SK-N-SH treated with all-trans-retinoic acid at 6 μM for 48 hours (cell line): ENCODE results near the gene B4GAT1.

Experiments used
- ARNTL ChIP-seq: fragments of 450-650 bp; formaldehyde crosslinking; IDR thresholded peaks from 2 replicates; pipeline ENCODE4 v1.5.0; 2020; ENCODE audit warnings: low read depth, mild to moderate bottlenecking, moderate library complexity, borderline replicate concordance
- ESRRG ChIP-seq: fragments of 250-450 bp; sonication (Bioruptor Pico); IDR thresholded peaks from 2 replicates; pipeline ENCODE4 v1.6.1; 2021; ENCODE audit warnings: mild to moderate bottlenecking
- PATZ1 ChIP-seq: fragments of 250-450 bp; sonication (Bioruptor Pico); IDR thresholded peaks from 2 replicates; pipeline ENCODE4 v1.8.0; 2020; ENCODE audit warnings: mild to moderate bottlenecking, moderate library complexity, borderline replicate concordance
- POU6F1 ChIP-seq: fragments of 250-450 bp; sonication (Bioruptor Pico); IDR thresholded peaks from 2 replicates; pipeline ENCODE4 v1.8.0; 2021; ENCODE audit warnings: low read depth, mild to moderate bottlenecking, moderate library complexity, borderline replicate concordance
- TOX ChIP-seq: fragments of 250-450 bp; sonication (Bioruptor Pico); IDR thresholded peaks from 2 replicates; pipeline ENCODE4 v1.8.0; 2021; ENCODE audit warnings: mild to moderate bottlenecking, moderate library complexity, borderline replicate concordance
- ZFP3 ChIP-seq: fragments of 250-450 bp; sonication (Bioruptor Pico); IDR thresholded peaks from 2 replicates; pipeline ENCODE4 v1.5.0; 2020; ENCODE audit warnings: mild to moderate bottlenecking, moderate library complexity
- ZNF565 ChIP-seq: fragments of 450-650 bp; formaldehyde crosslinking; conservative IDR thresholded peaks from 2 replicates; pipeline ENCODE4 v1.5.0; 2020; ENCODE audit warnings: low read depth, mild to moderate bottlenecking, moderate library complexity
- TF ChIP-seq, protein P1 (sequence below): fragments of 250-450 bp; sonication (Bioruptor Pico); IDR thresholded peaks from 2 replicates; pipeline ENCODE4 v1.5.1; 2020; ENCODE audit warnings: low read depth, mild to moderate bottlenecking, moderate library complexity

GRCh38 chr11:66334605-66335442 lies 12.6 kb downstream of the B4GAT1 start:
- no peak for TF ChIP-seq ZFP3 (CRISPR knock-in tag)
- no peak for TF ChIP-seq PATZ1 (CRISPR knock-in tag)
- no peak for TF ChIP-seq TOX (CRISPR knock-in tag)
- TF ChIP-seq POU6F1 (CRISPR knock-in tag) = no peak
- TF ChIP-seq ZNF565 (CRISPR knock-in tag) = no peak
- TF ChIP-seq, protein P1, sequence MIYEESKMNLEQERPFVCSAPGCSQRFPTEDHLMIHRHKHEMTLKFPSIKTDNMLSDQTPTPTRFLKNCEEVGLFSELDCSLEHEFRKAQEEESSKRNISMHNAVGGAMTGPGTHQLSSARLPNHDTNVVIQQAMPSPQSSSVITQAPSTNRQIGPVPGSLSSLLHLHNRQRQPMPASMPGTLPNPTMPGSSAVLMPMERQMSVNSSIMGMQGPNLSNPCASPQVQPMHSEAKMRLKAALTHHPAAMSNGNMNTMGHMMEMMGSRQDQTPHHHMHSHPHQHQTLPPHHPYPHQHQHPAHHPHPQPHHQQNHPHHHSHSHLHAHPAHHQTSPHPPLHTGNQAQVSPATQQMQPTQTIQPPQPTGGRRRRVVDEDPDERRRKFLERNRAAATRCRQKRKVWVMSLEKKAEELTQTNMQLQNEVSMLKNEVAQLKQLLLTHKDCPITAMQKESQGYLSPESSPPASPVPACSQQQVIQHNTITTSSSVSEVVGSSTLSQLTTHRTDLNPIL (CRISPR knock-in tag) = no peak
- no peak for TF ChIP-seq ESRRG
- TF ChIP-seq ARNTL (CRISPR knock-in tag) = no peak
